WTC11 (cell line): ENCODE results near the gene BBS12. TPM values are rescaled to one million over a fixed set of nuclear protein-coding genes. Genes with fewer than 3 reads are reported as not detected.
A peak's percentile ranks its signal among the peaks of the same experiment; 100 is the strongest.

ENCODE experiments used
- ATAC-seq: fragments of 200-7000 bp; cut with Tn5 transposase; 2 replicates; pipeline ENCODE4 v1.10.0; 2021; ENCODE audit warnings: mild to moderate bottlenecking, moderate library complexity
- CTCF ChIA-PET: fragments of 300-600 bp; sonication (Branson Sonifier 250); formaldehyde crosslinking; loops from one replicate; lab custom pipeline; 2021; ENCODE audit warnings: antibody characterized with exemption; lab: Charles Lee
- POLR2A ChIA-PET: fragments of 350-600 bp; sonication (Branson Sonifier 250); formaldehyde crosslinking; loops from one replicate; lab custom pipeline; 2021; ENCODE audit warnings: antibody characterized with exemption; lab: Charles Lee
- DNase-seq: peaks from one replicate; pipeline ENCODE4 v3.0.0; 2021; ENCODE audit warnings: low spot score
- H3K27ac Mint-ChIP-seq: 2 replicates; pipeline ENCODE4 v1.8.0; 2021; ENCODE audit warnings: mixed read lengths
- H3K27me3 Mint-ChIP-seq: 2 replicates; pipeline ENCODE4 v1.8.0; 2021; ENCODE audit warnings: low read depth, mild to moderate bottlenecking, moderate library complexity, mixed read lengths
- H3K36me3 Mint-ChIP-seq: 2 replicates; pipeline ENCODE4 v1.8.0; 2021; ENCODE audit warnings: mixed read lengths
- H3K4me1 Mint-ChIP-seq: 2 replicates; pipeline ENCODE4 v1.8.0; 2022; ENCODE audit warnings: mixed read lengths
- H3K4me3 Mint-ChIP-seq: 2 replicates; pipeline ENCODE4 v1.8.0; 2021; ENCODE audit warnings: mild to moderate bottlenecking, moderate library complexity, mixed read lengths
- H3K9me3 Mint-ChIP-seq: 2 replicates; pipeline ENCODE4 v1.8.0; 2021; ENCODE audit warnings: mixed read lengths
- ATF3 ChIP-seq: sonication (generic); formaldehyde crosslinking; conservative IDR thresholded peaks from 2 replicates; pipeline ENCODE4 v1.8.1; 2022; ENCODE audit warnings: mild to moderate bottlenecking, missing genetic modification reagents
- CREB1 ChIP-seq: sonication (generic); formaldehyde crosslinking; IDR thresholded peaks from 2 replicates; pipeline ENCODE4 v1.8.0; 2023; ENCODE audit warnings: mild to moderate bottlenecking, missing genetic modification reagents
- CTCF ChIP-seq: fragments of 200-600 bp; IDR thresholded peaks from 2 replicates; pipeline ENCODE4 v1.8.0; 2022; ENCODE audit warnings: antibody characterized with exemption
- ELF4 ChIP-seq: sonication (generic); formaldehyde crosslinking; IDR thresholded peaks from 2 replicates; pipeline ENCODE4 v1.8.1; 2022; ENCODE audit warnings: low read depth, mild to moderate bottlenecking, moderate library complexity, missing genetic modification reagents
- ESRRA ChIP-seq: sonication (generic); formaldehyde crosslinking; IDR thresholded peaks from 2 replicates; pipeline ENCODE4 v1.8.1; 2022; ENCODE audit warnings: mild to moderate bottlenecking, missing genetic modification reagents, borderline replicate concordance
- FOXP1 ChIP-seq: sonication (generic); formaldehyde crosslinking; IDR thresholded peaks from 2 replicates; pipeline ENCODE4 v1.8.0; 2022; ENCODE audit warnings: missing genetic modification reagents, mild to moderate bottlenecking, moderate library complexity, borderline replicate concordance
- GTF2I ChIP-seq: fragments of 250-450 bp; sonication (Bioruptor Pico); conservative IDR thresholded peaks from 2 replicates; pipeline ENCODE4 v1.4.0; 2021; ENCODE audit warnings: mild to moderate bottlenecking
- HMGA2 ChIP-seq: fragments of 250-450 bp; sonication (Bioruptor Pico); IDR thresholded peaks from 2 replicates; pipeline ENCODE4 v1.4.0; 2021; ENCODE audit warnings: mild to moderate bottlenecking, moderate library complexity
- NFYB ChIP-seq: sonication (generic); formaldehyde crosslinking; conservative IDR thresholded peaks from 2 replicates; pipeline ENCODE4 v1.8.0; 2022; ENCODE audit warnings: low read depth, missing genetic modification reagents
- OVOL2 ChIP-seq: fragments of 250-450 bp; sonication (Bioruptor Pico); IDR thresholded peaks from 2 replicates; pipeline ENCODE4 v1.9.0; 2021; ENCODE audit warnings: mild to moderate bottlenecking, borderline replicate concordance
- RORB ChIP-seq: fragments of 250-450 bp; sonication (Bioruptor Pico); IDR thresholded peaks from 2 replicates; pipeline ENCODE4 v1.9.0; 2021; ENCODE audit warnings: mild to moderate bottlenecking
- SMAD3 ChIP-seq: sonication (generic); formaldehyde crosslinking; IDR thresholded peaks from 2 replicates; pipeline ENCODE4 v1.8.0; 2022; ENCODE audit warnings: missing genetic modification reagents, mild to moderate bottlenecking, borderline replicate concordance
- SOX15 ChIP-seq: fragments of 250-450 bp; sonication (Bioruptor Pico); IDR thresholded peaks from 2 replicates; pipeline ENCODE4 v1.9.0; 2021; ENCODE audit warnings: mild to moderate bottlenecking
- TCF7 ChIP-seq: sonication (generic); formaldehyde crosslinking; IDR thresholded peaks from 2 replicates; pipeline ENCODE4 v1.8.0; 2022; ENCODE audit warnings: mild to moderate bottlenecking, low read depth, missing genetic modification reagents, moderate library complexity
- TP53 ChIP-seq: sonication (generic); formaldehyde crosslinking; IDR thresholded peaks from 2 replicates; pipeline ENCODE4 v1.8.1; 2023; ENCODE audit warnings: mild to moderate bottlenecking, missing genetic modification reagents
- USF1 ChIP-seq: sonication (generic); formaldehyde crosslinking; IDR thresholded peaks from 2 replicates; pipeline ENCODE4 v1.8.0; 2022; ENCODE audit warnings: mild to moderate bottlenecking, missing genetic modification reagents
- ZBTB43 ChIP-seq: sonication (generic); formaldehyde crosslinking; IDR thresholded peaks from 2 replicates; pipeline ENCODE4 v1.8.1; 2023; ENCODE audit warnings: mild to moderate bottlenecking, missing genetic modification reagents
- ZNF416 ChIP-seq: fragments of 250-450 bp; sonication (Bioruptor Pico); IDR thresholded peaks from 2 replicates; pipeline ENCODE4 v1.9.0; 2021; ENCODE audit warnings: mild to moderate bottlenecking, inconsistent platforms
- total RNA-seq: library from RNA; stranded (reverse); gene quantifications from 3 replicates; pipeline ENCODE4 v1.2.3, GENCODE V29; 2021
- TF ChIP-seq, protein P1 (sequence below): fragments of 250-450 bp; sonication (Bioruptor Pico); conservative IDR thresholded peaks from 2 replicates; pipeline ENCODE4 v1.9.0; 2021; ENCODE audit warnings: mild to moderate bottlenecking
- TF ChIP-seq, protein P2 (sequence below): sonication (generic); formaldehyde crosslinking; IDR thresholded peaks from 2 replicates; pipeline ENCODE4 v1.8.1; 2022; ENCODE audit warnings: mild to moderate bottlenecking, missing genetic modification reagents, moderate library complexity, borderline replicate concordance
- TF ChIP-seq, protein P3 (sequence below): sonication (generic); formaldehyde crosslinking; IDR thresholded peaks from 2 replicates; pipeline ENCODE4 v1.8.0; 2022; ENCODE audit warnings: mild to moderate bottlenecking, missing genetic modification reagents
- TF ChIP-seq, protein P4 (sequence below): sonication (generic); formaldehyde crosslinking; IDR thresholded peaks from 2 replicates; pipeline ENCODE4 v1.8.0; 2022; ENCODE audit warnings: mild to moderate bottlenecking, missing genetic modification reagents

The BBS12 gene
- total RNA-seq, 1 experiment from 2014 or later = 2.7 TPM

DNA sequence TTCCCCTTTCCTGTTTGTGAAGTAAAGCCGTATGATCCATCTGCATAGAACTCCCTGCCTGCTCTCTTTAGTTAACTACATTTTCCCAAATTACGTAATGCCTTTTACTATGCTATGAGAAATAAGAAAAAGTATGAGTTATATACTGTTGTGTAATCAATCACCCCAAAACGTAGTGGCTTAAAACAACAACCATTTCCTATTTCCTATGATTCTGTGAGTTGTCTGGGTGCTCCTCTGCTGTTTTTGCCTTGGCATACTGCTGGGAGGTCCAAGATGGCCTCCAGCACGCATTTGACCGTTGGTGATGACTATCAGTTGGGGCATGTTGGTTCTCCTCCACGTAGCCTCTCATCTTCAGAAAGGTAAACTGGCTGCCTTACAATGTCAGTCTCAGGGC, 39.8 kb downstream of the BBS12 start:
- CTCF ChIA-PET = no interaction called here
- 0 out of 2 replicates have a peak overlapping the region, but pooled peaks have one; percentile 17 for H3K27ac Mint-ChIP-seq

GRCh38 chr4:122772986-122773385, 40.5 kb downstream of the BBS12 start:
- Mint-ChIP-seq H3K27ac (no peak overlapping the region), H3K36me3 (no peaks in the 10 kb centered on the region), H3K4me3 (no peak overlapping the region), H3K9me3 (no peaks in the 10 kb centered on the region), H3K27me3 (no peaks in the 10 kb centered on the region), H3K4me1 (peaks cover 46% of the 10 kb centered on the region)
- POLR2A ChIA-PET = no interaction called here
- DNase-seq (no peak), ATAC-seq (no peak)
- CTCF ChIA-PET = no interaction called here
- TF ChIP-seq CREB1 (CRISPR knock-in tag) (no peak), ATF3 (no peak), NFYB (no peak), OVOL2 (CRISPR knock-in tag) (no peak), TCF7 (no peak), SOX15 (CRISPR knock-in tag) (no peak), ZNF416 (no peak), FOXP1 (CRISPR knock-in tag) (no peak), TP53 (no peak), SMAD3 (CRISPR knock-in tag) (no peak)
- TF ChIP-seq, protein P1, sequence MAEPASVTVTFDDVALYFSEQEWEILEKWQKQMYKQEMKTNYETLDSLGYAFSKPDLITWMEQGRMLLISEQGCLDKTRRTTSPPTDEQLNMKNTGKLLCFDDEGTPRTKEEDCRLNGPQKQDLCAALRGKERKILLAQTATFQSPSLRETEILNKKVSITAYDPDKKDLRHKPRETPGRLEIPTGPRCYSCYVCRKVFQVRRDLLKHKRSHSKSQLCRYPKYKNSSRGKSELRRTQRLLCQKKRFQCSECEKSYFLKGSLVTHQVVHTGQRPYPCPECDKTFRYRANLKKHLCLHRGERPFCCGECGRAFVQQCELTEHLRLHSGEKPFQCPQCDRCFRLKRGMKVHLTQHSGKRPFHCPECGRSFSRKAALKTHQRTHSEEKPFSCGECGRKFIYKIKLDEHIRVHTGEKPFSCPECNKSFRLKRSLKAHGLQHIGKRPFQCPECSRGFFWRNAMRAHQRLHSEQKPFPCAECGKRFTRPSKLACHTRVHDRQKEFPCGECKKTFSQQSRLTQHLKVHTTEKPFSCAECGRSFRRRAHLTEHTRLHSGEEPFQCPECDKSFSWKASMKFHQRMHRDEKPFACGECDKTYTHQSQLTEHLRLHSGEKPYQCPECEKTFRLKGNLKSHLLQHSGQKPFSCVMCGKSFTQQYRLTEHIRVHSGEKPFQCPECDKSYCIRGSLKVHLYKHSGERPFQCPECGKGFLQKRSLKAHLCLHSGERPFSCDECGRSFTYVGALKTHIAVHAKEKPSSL (CRISPR knock-in tag) = no peak
- TF ChIP-seq, protein P2, sequence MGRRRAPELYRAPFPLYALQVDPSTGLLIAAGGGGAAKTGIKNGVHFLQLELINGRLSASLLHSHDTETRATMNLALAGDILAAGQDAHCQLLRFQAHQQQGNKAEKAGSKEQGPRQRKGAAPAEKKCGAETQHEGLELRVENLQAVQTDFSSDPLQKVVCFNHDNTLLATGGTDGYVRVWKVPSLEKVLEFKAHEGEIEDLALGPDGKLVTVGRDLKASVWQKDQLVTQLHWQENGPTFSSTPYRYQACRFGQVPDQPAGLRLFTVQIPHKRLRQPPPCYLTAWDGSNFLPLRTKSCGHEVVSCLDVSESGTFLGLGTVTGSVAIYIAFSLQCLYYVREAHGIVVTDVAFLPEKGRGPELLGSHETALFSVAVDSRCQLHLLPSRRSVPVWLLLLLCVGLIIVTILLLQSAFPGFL = no peak

More for the DNA sequence above, 39.8 kb downstream of the BBS12 start:
- no peak for DNase-seq
- Mint-ChIP-seq H3K4me1 (peaks cover 49% of the 10 kb centered on the region), H3K27me3 (no peaks in the 10 kb centered on the region), H3K4me3 (no peak overlapping the region), H3K36me3 (no peaks in the 10 kb centered on the region), H3K9me3 (no peaks in the 10 kb centered on the region)
- ATAC-seq = no peak
- POLR2A ChIA-PET = no interaction called here
- TF ChIP-seq, protein P3, sequence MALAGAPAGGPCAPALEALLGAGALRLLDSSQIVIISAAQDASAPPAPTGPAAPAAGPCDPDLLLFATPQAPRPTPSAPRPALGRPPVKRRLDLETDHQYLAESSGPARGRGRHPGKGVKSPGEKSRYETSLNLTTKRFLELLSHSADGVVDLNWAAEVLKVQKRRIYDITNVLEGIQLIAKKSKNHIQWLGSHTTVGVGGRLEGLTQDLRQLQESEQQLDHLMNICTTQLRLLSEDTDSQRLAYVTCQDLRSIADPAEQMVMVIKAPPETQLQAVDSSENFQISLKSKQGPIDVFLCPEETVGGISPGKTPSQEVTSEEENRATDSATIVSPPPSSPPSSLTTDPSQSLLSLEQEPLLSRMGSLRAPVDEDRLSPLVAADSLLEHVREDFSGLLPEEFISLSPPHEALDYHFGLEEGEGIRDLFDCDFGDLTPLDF (CRISPR knock-in tag) = no peak
- TF ChIP-seq CTCF (no peak), GTF2I (CRISPR knock-in tag) (no peak), HMGA2 (no peak), ESRRA (no peak), FOXP1 (CRISPR knock-in tag) (no peak), ZBTB43 (CRISPR knock-in tag) (no peak), USF1 (no peak), RORB (no peak), ELF4 (CRISPR knock-in tag) (no peak)
- TF ChIP-seq, protein P4, sequence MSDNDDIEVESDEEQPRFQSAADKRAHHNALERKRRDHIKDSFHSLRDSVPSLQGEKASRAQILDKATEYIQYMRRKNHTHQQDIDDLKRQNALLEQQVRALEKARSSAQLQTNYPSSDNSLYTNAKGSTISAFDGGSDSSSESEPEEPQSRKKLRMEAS (CRISPR knock-in tag) = no peak
